ENCODE data around the gene TMEM121. TPM values are rescaled to one million over a fixed set of nuclear protein-coding genes. Genes with fewer than 3 reads are reported as not detected.
A peak's percentile ranks its signal among the peaks of the same experiment; 100 is the strongest.

Gene TMEM121
- total RNA-seq, 1 experiment from 2014 or later: 4.8 TPM

GRCh38 chr14:105525326-105525725 is 1.1 kb upstream of the TMEM121 start:
- Histone ChIP-seq H3K36me3 (no peaks in the 10 kb centered on the region), H3K4me3 (no peak overlapping the region), H3K27ac (no peak overlapping the region), H3K9me3 (replicated peaks) (no peaks in the 10 kb centered on the region), H3K4me1 (peaks cover 5% of the 10 kb centered on the region; the same call in 1 of the 2 replicates), H3K27me3 (peaks cover 21% of the 10 kb centered on the region)
- no peak for DNase-seq

GRCh38 chr14:105526776-105527380 is 495 bp downstream of the TMEM121 start:
- DNase-seq: no peak
- Histone ChIP-seq H3K27me3 (peaks cover 21% of the 10 kb centered on the region), H3K36me3 (no peaks in the 10 kb centered on the region), H3K9me3 (replicated peaks) (no peaks in the 10 kb centered on the region), H3K4me1 (peaks cover 5% of the 10 kb centered on the region; the same call in 1 of the 2 replicates), H3K27ac (no peak overlapping the region), H3K4me3 (peak overlapping the region; percentile 86)

DNA sequence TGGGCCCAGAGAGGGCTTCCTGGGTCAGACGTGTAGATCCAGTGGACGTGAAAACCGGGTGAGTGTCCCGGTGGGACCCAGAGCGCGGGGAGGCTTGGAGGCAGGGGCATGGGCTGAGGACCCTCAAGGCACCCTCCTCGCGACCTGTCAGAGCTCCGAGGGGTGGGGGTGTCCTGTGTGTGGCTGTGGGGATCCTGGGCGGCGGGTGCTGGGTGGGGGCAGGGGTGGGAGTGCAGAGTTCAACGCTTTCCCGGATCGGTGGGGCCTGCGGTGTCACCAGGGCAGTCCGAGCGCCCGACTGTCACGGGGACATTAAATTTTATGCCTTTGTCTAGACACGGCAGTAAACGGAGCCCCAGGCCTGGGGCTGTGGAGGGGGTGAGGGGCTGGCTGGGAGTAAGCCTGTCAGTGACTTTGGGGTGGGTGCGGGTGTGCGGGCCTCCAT is 1.0 kb downstream of the TMEM121 start:
- no peaks in the 10 kb centered on the region for H3K9me3 ChIP-seq (replicated peaks)
- H3K36me3 ChIP-seq: no peaks in the 10 kb centered on the region
- peaks cover 5% of the 10 kb centered on the region; the same call in 1 of the 2 replicates for H3K4me1 ChIP-seq
- H3K4me3 ChIP-seq: peak overlapping the region; percentile 86
- no peak for DNase-seq
- H3K27ac ChIP-seq: no peak overlapping the region
- H3K27me3 ChIP-seq: peaks cover 21% of the 10 kb centered on the region

GRCh38 chr14:105527826-105528585 is 1.6 kb downstream of the TMEM121 start:
- Histone ChIP-seq H3K27me3 (peaks cover 21% of the 10 kb centered on the region), H3K4me3 (peak overlapping the region; percentile 86), H3K27ac (peak overlapping the region; percentile 53; the same call in 1 of the 2 replicates), H3K9me3 (replicated peaks) (no peaks in the 10 kb centered on the region), H3K4me1 (peaks cover 5% of the 10 kb centered on the region; the same call in 1 of the 2 replicates), H3K36me3 (no peaks in the 10 kb centered on the region)
- DNase-seq: peak; percentile 77 to 86

GRCh38 chr14:105528586-105529318 is 2.4 kb downstream of the TMEM121 start:
- Histone ChIP-seq H3K4me1 (peaks cover 5% of the 10 kb centered on the region; the same call in 1 of the 2 replicates), H3K27me3 (peaks cover 21% of the 10 kb centered on the region), H3K36me3 (no peaks in the 10 kb centered on the region), H3K27ac (no peak overlapping the region), H3K9me3 (replicated peaks) (no peaks in the 10 kb centered on the region), H3K4me3 (peak overlapping the region; percentile 86)
- DNase-seq: no peak

GRCh38 chr14:105529319-105529568 is 2.9 kb downstream of the TMEM121 start:
- peaks cover 5% of the 10 kb centered on the region; the same call in 1 of the 2 replicates for H3K4me1 ChIP-seq
- DNase-seq: no peak
- no peak overlapping the region for H3K27ac ChIP-seq
- H3K27me3 ChIP-seq: peaks cover 25% of the 10 kb centered on the region
- no peaks in the 10 kb centered on the region for H3K36me3 ChIP-seq
- no peak overlapping the region for H3K4me3 ChIP-seq
- H3K9me3 ChIP-seq (replicated peaks): no peaks in the 10 kb centered on the region

DNA sequence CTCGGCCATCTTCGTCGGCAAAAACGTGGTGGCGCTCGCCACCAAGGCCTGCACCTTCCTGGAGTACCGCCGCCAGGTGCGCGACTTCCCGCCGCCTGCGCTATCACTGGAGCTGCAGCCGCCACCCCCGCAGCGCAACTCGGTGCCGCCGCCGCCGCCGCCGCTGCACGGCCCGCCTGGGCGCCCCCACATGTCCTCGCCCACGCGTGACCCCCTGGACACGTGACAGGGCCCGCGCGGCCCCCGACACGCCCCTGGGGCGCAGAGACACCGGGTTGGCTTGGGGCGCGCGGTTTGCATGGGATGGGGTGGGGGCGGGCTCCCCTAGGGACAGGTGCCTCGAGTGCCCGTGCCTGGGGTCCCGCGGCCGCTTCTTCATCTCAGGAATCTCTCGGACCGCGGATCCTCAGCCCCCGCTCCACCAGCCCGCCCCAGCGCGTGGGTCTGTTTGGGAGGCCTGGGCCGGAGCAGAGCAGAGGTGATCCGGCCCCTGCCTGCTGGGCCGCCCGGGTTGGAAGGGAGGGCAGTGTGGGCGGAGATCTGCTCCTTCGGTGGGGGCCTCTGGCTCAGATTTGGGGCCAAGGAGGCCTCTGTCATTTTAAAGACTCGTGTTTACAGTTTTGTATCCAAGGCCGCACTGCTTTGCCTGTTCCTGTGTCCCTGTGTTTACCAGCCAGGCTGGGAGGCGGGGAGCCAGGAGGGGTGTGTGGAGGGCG is 3.3 kb downstream of the TMEM121 start:
- H3K9me3 ChIP-seq (replicated peaks): no peaks in the 10 kb centered on the region
- H3K4me1 ChIP-seq: peaks cover 5% of the 10 kb centered on the region; the same call in 1 of the 2 replicates
- peaks cover 27% of the 10 kb centered on the region for H3K27me3 ChIP-seq
- no peak for DNase-seq
- no peak overlapping the region for H3K27ac ChIP-seq
- H3K4me3 ChIP-seq: no peak overlapping the region
- no peaks in the 10 kb centered on the region for H3K36me3 ChIP-seq

DNA sequence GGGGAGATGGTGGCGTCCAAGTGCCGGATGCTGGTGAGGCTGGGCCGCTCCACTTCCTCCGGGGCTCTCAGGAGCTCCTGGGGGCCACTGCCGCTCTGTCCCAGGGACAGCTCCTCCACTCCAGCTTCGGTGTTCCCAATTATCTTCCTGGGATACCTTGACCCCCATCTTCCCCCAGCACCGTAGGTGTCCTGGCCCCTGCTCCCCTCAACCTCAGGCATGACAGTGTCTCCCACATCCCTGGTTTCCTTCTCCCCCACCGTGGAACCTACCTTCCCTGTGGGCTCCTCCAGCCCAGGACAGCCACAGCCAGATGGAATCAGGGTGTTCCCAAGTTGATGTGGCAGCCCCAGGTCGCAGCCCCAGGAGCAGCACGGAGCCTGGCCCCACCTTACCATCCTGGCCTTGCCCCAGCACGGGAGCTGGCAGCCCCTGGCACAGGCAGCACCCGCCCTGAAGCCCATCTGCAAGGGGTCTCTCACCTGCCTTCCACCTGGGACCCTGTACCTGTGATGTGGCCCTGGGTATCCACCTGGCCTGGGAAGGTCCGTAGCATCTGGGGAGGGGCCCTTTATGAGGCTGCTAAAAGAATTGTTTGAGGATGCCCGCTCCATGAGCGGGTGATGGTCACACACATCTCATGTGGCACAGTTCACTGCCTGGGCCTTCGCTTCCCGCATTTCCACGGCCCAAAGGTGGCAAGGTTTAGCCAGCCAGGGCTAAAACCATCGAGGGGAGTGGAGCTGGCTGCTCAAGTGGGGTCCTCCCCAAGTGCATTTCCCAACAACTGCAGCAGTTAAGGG is 4.1 kb downstream of the TMEM121 start:
- peaks cover 5% of the 10 kb centered on the region; the same call in 1 of the 2 replicates for H3K4me1 ChIP-seq
- no peak overlapping the region for H3K4me3 ChIP-seq
- no peak for DNase-seq
- peaks cover 25% of the 10 kb centered on the region for H3K27me3 ChIP-seq
- H3K9me3 ChIP-seq (replicated peaks): no peaks in the 10 kb centered on the region
- H3K27ac ChIP-seq: no peak overlapping the region
- no peaks in the 10 kb centered on the region for H3K36me3 ChIP-seq

DNA sequence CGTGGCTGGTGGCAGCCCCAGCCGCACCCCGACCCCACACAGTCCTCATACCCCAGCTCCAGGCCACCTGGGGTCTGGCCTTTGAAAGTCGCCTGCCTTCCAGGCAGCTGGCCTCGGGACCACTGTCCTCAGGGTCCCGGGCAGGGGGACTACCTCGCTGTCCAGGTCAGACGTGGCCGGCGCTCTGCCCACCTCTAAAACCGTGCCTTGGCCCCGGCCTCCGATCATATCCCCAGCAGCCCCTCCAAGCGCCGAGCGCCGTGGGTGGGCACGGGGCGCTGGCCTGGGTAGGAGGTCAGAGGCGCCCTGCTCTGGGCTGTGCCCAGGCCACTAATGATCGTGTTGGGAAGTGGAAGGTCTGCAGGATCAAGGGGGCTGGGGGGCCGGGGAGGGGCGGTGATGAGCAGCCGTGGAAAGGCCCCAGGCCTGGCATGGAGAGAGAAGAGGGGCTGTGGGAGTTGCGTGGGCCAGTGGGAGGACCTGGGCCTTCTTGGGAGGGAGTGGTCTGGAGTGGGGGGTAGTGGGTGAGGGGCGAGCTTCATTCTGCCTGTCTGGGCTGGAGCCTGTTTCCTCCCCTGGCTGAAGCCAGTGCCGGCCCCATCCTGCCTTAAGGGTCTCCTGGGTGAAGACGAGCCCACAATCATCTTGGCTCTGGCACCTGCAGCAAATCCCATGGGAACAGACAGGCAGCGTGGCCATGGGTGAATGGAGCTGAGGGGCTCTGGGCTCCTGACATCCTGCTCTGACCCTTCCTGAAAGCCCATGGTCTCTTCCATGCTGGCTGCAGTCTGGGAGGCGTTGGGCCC is 4.9 kb downstream of the TMEM121 start:
- Histone ChIP-seq H3K27ac (no peak overlapping the region), H3K4me1 (peaks cover 5% of the 10 kb centered on the region; the same call in 1 of the 2 replicates), H3K27me3 (peaks cover 18% of the 10 kb centered on the region), H3K9me3 (replicated peaks) (no peaks in the 10 kb centered on the region), H3K36me3 (no peaks in the 10 kb centered on the region), H3K4me3 (no peak overlapping the region)
- DNase-seq: no peak

DNA sequence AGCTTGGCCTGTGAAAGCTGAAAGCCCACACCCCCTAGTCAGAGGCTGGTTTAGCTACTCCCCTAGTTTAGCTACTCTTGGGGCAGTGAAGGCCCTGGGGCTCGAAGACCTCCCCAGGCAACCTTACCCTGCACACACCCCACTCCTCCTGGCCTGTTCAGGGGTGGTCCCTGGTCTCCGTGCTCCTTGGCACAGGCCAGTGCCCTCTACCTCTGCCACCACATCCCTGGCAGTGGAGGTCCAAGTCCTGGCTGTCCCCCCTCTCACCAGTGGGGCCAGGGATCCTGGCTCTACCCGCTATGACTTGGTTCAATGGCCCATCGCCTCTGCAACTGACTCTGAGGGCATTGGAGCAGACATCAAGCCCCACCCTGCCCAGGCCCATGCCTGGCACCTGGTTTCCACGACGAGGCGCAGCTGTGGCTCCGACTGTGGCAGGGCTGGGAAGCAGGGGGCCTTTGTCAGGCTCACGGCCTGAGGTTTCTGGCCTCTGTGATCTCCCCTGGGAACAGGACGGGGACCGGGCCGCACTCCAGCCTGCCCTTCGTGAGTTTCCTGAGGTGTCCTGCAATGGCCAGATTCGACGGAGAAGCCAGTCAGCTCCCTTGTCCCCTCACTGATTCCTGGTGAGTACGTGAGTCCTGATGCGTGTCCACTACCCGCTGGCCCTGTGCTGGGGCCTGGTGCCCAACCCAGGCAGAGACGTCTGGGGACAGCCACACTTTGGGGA is 5.7 kb downstream of the TMEM121 start:
- no peak overlapping the region for H3K27ac ChIP-seq
- H3K4me3 ChIP-seq: no peak overlapping the region
- H3K27me3 ChIP-seq: peaks cover 18% of the 10 kb centered on the region
- H3K4me1 ChIP-seq: peaks cover 2% of the 10 kb centered on the region; the same call in 1 of the 2 replicates
- no peaks in the 10 kb centered on the region for H3K9me3 ChIP-seq (replicated peaks)
- H3K36me3 ChIP-seq: no peaks in the 10 kb centered on the region
- no peak for DNase-seq

DNA sequence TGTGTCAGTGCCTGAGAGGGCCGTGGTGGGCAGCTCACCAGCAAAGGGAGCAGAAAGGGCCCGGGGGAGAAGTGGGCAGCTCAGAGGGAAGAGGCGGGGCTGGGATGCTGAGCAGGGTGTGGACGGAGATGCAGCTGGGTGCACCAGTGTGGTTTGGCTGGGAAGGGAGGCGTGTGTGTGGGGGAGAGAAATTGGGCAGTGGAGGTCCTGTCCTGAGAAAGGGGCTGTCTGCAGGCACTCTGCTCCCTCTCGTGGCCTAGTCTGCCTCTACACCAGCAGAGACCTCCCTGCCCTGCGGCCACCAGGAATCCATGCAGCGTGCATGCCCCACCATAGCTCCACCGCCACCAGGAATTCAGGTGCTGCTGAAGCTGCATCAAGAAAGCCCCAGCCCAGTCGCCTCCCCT is 6.4 kb downstream of the TMEM121 start:
- peak; percentile 64 to 68 for DNase-seq
- Histone ChIP-seq H3K36me3 (no peaks in the 10 kb centered on the region), H3K4me3 (no peak overlapping the region), H3K27ac (no peak overlapping the region), H3K27me3 (peaks cover 14% of the 10 kb centered on the region), H3K9me3 (replicated peaks) (no peaks in the 10 kb centered on the region), H3K4me1 (no peaks in the 10 kb centered on the region)

- Histone ChIP-seq H3K9me3 (replicated peaks) (no peaks in the 10 kb centered on the region), H3K4me1 (no peaks in the 10 kb centered on the region), H3K27ac (no peak overlapping the region), H3K4me3 (no peak overlapping the region), H3K36me3 (no peaks in the 10 kb centered on the region), H3K27me3 (peaks cover 12% of the 10 kb centered on the region)
- no peak for DNase-seq
These were observed 7.0 kb downstream of the TMEM121 start for GRCh38 chr14:105533391-105533790.
